ENCODE data around the gene ATP2A1. TPM values are rescaled to one million over a fixed set of nuclear protein-coding genes. Genes with fewer than 3 reads are reported as not detected.
"Not testable (repeated sequence)": the region's sequence is repeated elsewhere in the genome, so short reads cannot be mapped to it uniquely, and the experiment has no call there.

ATP2A1 gene
- total and polyA plus RNA-seq, 2 experiments from 2014 or later, result 0.13 to 2.3 TPM

DNA sequence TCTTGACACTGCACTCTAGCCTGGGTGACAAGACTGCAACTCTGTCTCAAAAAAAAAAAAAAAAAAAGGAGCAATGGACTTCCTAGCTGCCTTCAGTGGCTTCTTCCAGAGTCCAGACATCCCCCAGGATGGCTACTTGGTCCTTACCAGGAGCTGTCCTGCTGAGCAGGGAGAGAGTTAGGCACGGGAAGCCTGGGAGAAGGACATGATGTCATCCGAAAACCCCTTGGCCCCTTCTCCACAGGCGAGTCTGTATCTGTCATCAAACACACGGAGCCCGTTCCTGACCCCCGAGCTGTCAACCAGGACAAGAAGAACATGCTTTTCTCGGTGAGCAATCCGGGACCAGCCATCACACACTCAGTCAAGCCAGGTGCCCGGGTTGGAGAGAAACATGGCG is 8.7 kb downstream of the ATP2A1 start:
- Histone ChIP-seq H3K4me1 (ENCODE audit: insufficient read depth) (no peaks in the 10 kb centered on the region), H3K27me3 (no peaks in the 10 kb centered on the region), H3K36me3 (replicated peaks; ENCODE audit: insufficient read depth, low read depth) (no peaks in the 10 kb centered on the region), H3K9me3 (ENCODE audit: low read depth) (no peaks in the 10 kb centered on the region), H3K79me2 (no peaks in the 10 kb centered on the region), H3K4me2 (no peak overlapping the region), H3K27ac (no peak overlapping the region), H3K4me3 (no peak overlapping the region), H2AFZ (no peak overlapping the region), H4K20me1 (ENCODE audit: insufficient read depth, poor library complexity, severe bottlenecking) (no peaks in the 10 kb centered on the region), H3K9me2 (replicated peaks; ENCODE audit: insufficient read depth) (no peaks in the 10 kb centered on the region)
- 87% methylated on average over 10 of the region's 10 CpGs for WGBS (ENCODE audit: low lambda C conversion rate, missing lambda C conversion rate)
- no peak for DNase-seq (ENCODE audit: low spot score)
- TF ChIP-seq EZH2phosphoT487 (IDR thresholded peaks at IDR 0.05; ENCODE audit: low read depth, severe bottlenecking, unreplicated experiment) (no peak), EZH2 (IDR thresholded peaks at IDR 0.05; ENCODE audit: borderline replicate concordance) (no peak)
- TF ChIP-seq, protein P1, sequence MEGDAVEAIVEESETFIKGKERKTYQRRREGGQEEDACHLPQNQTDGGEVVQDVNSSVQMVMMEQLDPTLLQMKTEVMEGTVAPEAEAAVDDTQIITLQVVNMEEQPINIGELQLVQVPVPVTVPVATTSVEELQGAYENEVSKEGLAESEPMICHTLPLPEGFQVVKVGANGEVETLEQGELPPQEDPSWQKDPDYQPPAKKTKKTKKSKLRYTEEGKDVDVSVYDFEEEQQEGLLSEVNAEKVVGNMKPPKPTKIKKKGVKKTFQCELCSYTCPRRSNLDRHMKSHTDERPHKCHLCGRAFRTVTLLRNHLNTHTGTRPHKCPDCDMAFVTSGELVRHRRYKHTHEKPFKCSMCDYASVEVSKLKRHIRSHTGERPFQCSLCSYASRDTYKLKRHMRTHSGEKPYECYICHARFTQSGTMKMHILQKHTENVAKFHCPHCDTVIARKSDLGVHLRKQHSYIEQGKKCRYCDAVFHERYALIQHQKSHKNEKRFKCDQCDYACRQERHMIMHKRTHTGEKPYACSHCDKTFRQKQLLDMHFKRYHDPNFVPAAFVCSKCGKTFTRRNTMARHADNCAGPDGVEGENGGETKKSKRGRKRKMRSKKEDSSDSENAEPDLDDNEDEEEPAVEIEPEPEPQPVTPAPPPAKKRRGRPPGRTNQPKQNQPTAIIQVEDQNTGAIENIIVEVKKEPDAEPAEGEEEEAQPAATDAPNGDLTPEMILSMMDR (IDR thresholded peaks at IDR 0.05; ENCODE audit: poor library complexity), result no peak

DNA sequence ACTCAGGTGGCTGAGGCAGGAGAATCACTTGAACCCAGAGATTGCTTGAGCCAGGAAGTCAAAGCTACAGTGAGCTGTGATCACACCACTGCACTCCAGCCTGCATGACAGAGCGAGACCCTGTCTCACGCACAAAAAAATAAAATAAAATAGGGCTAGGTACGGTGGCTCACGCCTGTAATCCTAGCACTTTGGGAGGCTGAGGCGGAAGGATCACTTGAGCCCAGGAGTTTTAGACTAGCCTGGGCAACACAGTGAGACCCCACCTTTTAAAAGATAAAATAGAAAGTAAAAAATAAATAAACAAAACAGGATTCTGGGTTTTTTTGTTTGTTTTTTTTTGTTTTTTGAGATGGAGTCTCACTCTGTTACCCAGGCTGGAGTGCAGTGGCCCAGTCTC is 12.1 kb downstream of the ATP2A1 start:
- H3K79me2 ChIP-seq; H2AFZ ChIP-seq; DNase-seq (ENCODE audit: low spot score); H3K27ac ChIP-seq; H3K4me1 ChIP-seq (ENCODE audit: insufficient read depth); H3K4me2 ChIP-seq; H3K9me3 ChIP-seq (ENCODE audit: low read depth); H3K4me3 ChIP-seq; H3K36me3 ChIP-seq (replicated peaks; ENCODE audit: insufficient read depth, low read depth); H4K20me1 ChIP-seq (ENCODE audit: insufficient read depth, poor library complexity, severe bottlenecking); H3K27me3 ChIP-seq; H3K9me2 ChIP-seq (replicated peaks; ENCODE audit: insufficient read depth): not testable (repeated sequence)
- 94% methylated on average over 5 of the region's 5 CpGs for WGBS (ENCODE audit: low lambda C conversion rate, missing lambda C conversion rate)

DNA sequence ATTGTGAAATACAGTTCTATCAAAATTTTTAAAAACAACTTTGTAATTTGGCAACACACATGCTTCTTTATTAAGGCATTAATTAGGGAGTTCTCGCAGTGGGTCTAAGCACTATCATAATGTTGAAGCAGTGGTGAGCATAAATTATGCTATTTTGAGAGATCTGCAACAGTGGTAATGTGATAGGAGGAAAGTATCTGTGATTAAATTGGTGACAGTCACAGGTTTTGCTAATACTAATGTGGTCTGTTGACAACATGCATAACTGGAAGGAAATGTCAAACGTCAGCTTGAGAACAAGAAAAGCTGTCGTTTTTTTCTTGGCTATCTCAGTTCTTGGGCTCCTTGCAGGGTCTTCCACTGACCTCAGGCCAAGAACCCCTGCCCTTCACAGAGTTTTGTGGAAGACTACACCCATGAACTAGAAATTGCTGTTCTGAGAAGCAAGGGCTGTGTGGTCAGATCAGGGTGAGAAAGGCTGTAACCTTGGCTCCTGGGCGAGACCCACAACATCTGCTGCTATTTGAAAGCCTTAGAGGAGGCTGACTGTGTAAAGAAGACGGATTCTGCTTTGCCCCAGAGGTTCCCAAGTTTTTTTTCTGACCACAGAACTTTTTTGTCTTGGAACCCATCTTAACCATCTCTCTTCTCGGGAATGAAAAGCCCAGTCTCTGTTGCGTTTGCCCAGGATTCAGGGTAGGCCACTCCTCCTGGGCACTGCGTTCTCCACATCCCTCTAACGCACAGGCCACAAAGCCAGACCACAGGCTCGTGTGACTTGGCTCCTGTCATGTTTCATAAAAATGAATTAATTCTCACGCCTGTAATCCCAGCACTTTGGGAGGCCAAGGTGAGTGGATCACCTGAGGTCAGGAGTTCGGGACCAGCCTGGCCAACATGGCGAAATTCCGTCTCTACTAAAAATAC is 13.9 kb downstream of the ATP2A1 start:
- 91% methylated on average over 14 of the region's 14 CpGs for WGBS (ENCODE audit: low lambda C conversion rate, missing lambda C conversion rate)
- no peak overlapping the region for H2AFZ ChIP-seq

DNA sequence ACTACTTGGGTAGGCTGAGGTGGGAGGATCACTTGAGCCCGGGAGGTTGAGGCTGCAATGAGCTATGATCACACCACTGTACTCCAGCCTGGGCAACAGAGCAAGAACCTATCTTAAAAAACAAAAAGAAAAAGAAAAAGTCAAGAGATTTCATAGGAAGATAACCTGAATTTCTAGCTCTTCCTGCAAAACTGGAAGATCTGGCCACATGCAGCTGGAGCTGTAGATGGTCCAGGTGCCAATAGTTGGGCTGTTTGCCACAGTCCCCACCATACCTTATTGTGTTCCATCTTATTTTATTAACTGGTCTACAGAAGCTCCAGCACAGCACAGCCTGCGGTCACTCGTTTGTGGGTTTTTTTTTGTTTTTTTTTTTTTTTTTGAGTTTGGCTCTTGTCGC is 15.0 kb downstream of the ATP2A1 start:
- H2AFZ ChIP-seq, result no peak overlapping the region
- TF ChIP-seq EZH2 (IDR thresholded peaks at IDR 0.05; ENCODE audit: borderline replicate concordance) (no peak), EZH2phosphoT487 (IDR thresholded peaks at IDR 0.05; ENCODE audit: low read depth, severe bottlenecking, unreplicated experiment) (no peak)
- TF ChIP-seq, protein P1 (IDR thresholded peaks at IDR 0.05; ENCODE audit: poor library complexity), result no peak
- H3K27me3 ChIP-seq, result no peaks in the 10 kb centered on the region
- no peaks in the 10 kb centered on the region for H3K36me3 ChIP-seq (replicated peaks; ENCODE audit: insufficient read depth, low read depth)
- no peak overlapping the region for H3K27ac ChIP-seq
- no peaks in the 10 kb centered on the region for H3K4me1 ChIP-seq (ENCODE audit: insufficient read depth)
- DNase-seq (ENCODE audit: low spot score), result no peak
- H3K4me2 ChIP-seq, result no peak overlapping the region
- H3K9me3 ChIP-seq (ENCODE audit: low read depth), result no peaks in the 10 kb centered on the region
- no peaks in the 10 kb centered on the region for H4K20me1 ChIP-seq (ENCODE audit: insufficient read depth, poor library complexity, severe bottlenecking)
- H3K9me2 ChIP-seq (replicated peaks; ENCODE audit: insufficient read depth), result no peaks in the 10 kb centered on the region
- H3K79me2 ChIP-seq, result no peaks in the 10 kb centered on the region
- H3K4me3 ChIP-seq, result no peak overlapping the region
- WGBS (ENCODE audit: low lambda C conversion rate, missing lambda C conversion rate), result 95% methylated on average over 4 of the region's 4 CpGs

More for the DNA sequence above, 13.9 kb downstream of the ATP2A1 start:
- H3K9me2 ChIP-seq (replicated peaks; ENCODE audit: insufficient read depth), result no peaks in the 10 kb centered on the region
- no peaks in the 10 kb centered on the region for H4K20me1 ChIP-seq (ENCODE audit: insufficient read depth, poor library complexity, severe bottlenecking)
- DNase-seq (ENCODE audit: low spot score), result no peak
- H3K79me2 ChIP-seq, result no peaks in the 10 kb centered on the region
- H3K4me2 ChIP-seq, result no peak overlapping the region
- no peak overlapping the region for H3K4me3 ChIP-seq
- no peaks in the 10 kb centered on the region for H3K4me1 ChIP-seq (ENCODE audit: insufficient read depth)
- H3K9me3 ChIP-seq (ENCODE audit: low read depth), result no peaks in the 10 kb centered on the region
- H3K36me3 ChIP-seq (replicated peaks; ENCODE audit: insufficient read depth, low read depth), result no peaks in the 10 kb centered on the region
- TF ChIP-seq EZH2phosphoT487 (IDR thresholded peaks at IDR 0.05; ENCODE audit: low read depth, severe bottlenecking, unreplicated experiment) (no peak), EZH2 (IDR thresholded peaks at IDR 0.05; ENCODE audit: borderline replicate concordance) (no peak)
- TF ChIP-seq, protein P1 (IDR thresholded peaks at IDR 0.05; ENCODE audit: poor library complexity), result no peak
- no peaks in the 10 kb centered on the region for H3K27me3 ChIP-seq
- no peak overlapping the region for H3K27ac ChIP-seq
